DMS153 treated with DMSO at 0.1 percent for 48 hours (cell line): ENCODE measurements around the gene SYPL1.
"Not testable (repeated sequence)": the region's sequence is repeated elsewhere in the genome, so short reads cannot be mapped to it uniquely, and the experiment has no call there.

ENCODE experiments used
- DNase-seq: peaks from one replicate; lab custom pipeline; 2025; ENCODE audit not compliant: unreplicated experiment; lab: John Stamatoyannopoulos, UW

SYPL1 gene

GRCh38 chr7:106112118-106112971 is at the start of gene SYPL1:
TSS of gene SYPL1 (minus strand) at chr7:106112312. CDS start at chr7:106112208, 104 bp downstream.
- DNase-seq: peak; percentile 80

DNA sequence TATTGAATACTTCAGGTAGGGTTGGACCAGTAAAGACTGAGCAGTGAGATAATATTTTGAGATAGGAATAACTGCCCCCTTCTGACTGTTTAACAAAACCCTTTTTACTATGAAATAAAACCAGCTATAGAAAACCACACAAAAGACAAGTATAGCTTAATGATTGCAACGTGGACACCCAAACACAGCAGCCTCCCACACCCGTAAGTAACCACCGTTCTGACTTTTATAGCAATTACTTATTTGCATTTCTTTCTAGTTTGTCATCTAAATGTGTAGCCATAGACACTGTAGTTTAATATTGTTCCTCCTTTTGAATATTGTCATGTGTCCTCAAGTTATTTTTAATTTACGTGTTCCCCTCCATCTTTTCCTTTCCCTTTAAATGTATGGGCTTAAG is 42.9 kb upstream of the SYPL1 start:
- no peak for DNase-seq

- DNase-seq: peak; percentile 60
Measured at GRCh38 chr7:106153891-106154449, 41.9 kb upstream of the SYPL1 start.

DNA sequence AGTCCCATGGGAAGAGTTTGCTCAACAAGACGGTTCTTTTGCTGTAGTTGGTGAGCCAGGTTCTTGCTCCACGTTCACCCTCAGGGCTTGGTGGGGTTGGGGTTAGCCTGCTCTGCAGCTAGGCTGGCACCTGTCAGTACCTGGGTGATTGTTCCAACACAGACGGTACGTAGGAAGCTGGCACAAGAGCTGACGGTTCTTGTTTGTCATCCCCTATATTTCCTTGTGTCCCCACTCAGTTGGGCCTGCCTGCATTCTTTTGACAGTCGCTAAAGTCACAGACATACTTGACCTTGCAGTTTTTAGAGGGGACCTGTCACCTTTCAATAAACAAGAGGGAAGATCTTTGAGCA is 40.2 kb upstream of the SYPL1 start:
- no peak for DNase-seq

DNA sequence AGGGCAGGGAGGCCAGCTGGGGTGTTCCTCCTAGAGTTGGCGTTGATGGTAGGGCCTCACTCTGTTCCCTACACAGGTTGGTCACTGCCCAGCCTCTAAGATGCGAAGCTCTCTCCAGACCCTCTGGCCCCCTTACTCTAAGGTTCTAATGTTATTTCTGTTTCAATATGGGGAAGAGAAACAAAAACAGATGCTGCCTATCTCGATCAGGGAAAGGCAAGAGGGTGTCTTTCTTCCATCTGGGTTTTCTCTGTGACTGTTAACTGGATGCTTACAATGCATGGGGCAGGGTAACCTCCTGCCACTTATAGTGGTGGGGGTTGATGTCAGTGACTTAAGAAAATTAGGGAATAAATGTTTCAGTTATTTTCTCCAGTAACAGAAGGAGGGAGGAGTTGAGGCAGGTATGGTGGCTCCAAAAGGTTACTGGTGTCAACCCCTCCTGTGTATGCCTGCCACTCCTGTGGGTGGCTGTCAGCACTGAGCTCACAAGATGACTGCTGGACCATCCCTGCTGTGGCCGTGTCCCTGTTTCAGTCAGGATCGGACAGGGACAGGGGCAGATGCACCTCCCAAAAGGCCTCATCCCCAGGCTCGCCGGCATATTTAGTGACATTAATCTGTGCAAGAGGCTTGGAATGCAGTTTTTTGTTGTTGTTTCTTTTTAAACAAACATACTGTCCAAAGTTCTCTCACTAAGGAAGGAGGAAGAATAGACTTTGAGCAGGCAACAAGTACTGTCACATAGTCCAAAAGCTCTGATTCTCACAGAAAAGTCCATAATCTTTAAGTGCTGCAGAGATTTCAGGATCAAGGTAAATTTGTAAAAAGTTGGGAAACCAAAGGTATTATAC is 39.6 kb upstream of the SYPL1 start:
- no peak for DNase-seq

DNA sequence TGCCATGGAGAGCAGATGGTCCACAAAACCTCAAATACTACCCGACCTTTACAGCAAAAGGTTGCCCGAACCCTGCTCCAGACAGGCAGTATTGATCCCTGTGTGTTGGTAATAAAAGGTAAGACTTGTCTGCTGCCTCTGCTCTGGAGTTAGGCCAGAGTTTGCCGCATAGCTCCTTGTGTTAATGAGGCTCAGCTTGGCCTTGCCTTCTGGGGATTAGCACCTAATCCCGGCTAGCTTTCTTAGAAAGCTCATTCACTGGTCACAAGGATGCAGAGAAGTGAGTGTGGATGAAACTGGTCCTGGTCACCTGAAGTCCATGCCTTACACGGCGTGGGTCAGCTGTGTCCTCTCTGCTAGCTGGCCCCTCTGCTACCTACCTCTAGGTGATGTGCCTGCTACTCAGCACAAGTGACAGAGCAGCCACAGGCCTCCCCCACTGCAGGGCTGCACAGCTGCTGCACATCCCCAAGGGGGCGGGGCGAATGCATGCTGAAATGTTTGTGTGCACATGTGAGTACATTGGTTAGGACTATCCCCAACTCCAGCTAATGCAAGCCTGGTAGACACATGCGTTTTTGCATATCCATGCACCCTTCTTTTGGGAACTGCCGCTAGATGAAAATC is 31.7 kb upstream of the SYPL1 start:
- DNase-seq: no peak

DNA sequence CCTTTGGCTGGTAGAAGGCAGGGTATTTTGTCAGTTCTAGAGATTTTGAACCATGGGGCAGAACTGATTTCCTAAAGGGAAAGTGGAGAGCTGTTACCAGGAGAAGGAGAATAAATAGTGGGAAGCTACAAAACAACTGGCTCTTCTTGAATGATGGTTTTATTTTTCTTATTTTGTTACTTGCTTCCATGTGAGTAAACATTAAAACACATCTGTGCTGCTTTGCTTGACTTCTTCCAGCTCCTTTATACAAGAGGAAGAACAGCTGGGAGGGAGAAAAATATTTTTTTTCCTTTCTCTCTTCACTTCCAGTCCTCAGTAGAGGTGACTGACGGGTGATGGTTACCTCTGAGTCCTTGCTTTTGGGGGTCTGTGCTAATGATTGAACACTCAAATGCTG is 30.0 kb upstream of the SYPL1 start:
- DNase-seq: no peak

GRCh38 chr7:106140406-106141173 is 28.5 kb upstream of the SYPL1 start:
- DNase-seq: no peak

GRCh38 chr7:106139265-106140251 is 27.4 kb upstream of the SYPL1 start:
- DNase-seq: no peak

DNA sequence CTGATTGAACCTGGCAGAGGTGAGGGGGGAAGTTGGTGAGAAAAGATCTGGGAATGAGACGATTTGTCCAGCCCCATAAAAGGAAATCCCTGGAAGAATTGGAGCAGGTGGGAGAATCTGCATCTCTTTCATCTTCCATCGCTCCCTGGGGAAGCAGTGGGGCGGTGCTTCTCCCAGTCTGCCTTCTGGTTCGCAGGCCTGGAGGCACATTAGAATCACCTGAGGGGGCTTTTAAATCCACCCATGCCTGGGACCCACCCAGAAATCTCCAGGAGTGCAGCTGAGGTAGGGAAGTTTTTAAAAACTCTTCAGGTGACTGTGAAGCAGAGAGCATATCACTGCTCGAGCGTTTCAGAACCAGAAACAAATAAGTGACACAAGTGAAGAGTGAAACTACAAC is 26.7 kb upstream of the SYPL1 start:
- DNase-seq: no peak

GRCh38 chr7:106138181-106138580 is 26.1 kb upstream of the SYPL1 start:
- DNase-seq: not testable (repeated sequence)

- DNase-seq: no peak
Measured at GRCh38 chr7:106134241-106134640, 22.1 kb upstream of the SYPL1 start.

DNA sequence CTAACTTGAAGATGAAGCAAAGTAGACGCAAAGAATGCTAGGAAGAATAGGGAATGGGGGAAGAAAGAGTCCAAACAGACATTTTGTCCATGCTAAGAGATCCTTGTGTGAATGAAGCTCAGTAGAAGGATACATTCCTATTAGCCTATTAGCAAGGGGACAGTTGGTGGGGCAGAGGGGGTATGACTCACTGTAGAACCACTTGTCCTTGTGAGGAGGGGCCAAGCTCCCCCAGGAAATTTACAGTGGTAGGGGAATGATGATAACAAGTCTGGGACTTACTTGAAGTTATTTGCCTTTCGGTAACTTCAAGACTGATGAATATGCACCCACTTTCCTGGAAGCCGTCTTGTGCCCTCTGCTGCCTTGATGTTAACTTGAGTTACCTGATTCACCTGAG is 17.2 kb upstream of the SYPL1 start:
- DNase-seq: no peak

DNA sequence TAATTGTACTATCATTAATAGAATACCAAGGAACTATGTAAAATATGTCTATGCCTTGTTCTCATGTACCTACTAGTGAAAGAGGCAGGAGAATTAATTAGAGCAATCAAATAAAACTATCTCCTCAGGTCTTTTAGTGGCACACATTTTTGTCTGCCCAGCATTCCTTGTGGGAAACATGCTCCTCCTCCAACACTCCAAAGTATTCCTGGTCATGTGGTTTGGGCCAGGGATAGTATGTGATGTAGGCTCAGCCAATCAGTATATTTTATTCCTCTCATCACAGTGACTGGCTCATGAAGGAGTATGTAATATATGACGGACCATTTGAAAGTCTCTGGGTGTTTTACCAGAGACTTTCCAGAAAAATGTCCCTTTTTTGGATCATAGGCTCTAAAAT is 16.7 kb upstream of the SYPL1 start:
- DNase-seq: no peak

DNA sequence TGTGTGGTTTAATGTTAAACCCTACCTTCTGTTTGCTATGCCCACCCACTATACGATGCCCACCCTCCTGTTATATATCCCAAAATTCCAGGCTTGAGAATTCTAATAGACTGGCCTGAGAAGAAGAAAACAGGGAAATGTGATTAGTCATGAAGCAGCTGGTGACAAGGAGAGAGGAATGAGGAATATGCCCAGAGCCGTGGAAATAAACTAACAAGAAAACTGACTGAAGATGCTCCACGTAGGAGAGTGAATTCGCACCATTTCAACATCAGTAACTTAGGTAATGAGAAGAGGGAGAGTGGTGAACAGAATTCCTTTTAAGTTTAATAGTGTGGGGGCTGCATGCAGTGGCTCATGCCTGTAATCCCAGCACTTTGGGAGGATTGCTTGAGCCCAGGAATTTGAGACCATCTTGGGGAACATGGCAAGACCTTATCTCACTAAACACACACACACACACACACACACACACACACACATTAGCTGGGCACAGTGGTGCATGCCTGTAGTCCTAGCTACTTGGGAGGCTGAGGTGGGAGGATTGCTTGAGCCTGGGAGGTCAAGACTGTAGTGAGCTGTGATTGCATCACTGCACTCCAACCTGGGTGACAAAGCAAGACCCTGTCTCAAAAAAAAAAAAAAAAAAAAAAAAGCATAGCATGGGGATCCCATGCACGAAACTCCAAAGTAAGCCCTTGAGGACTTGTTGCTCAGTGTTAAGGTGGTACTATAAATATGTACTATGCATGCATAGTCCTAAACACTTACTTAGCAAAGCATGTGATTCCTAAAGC is 16.1 kb upstream of the SYPL1 start:
- no peak for DNase-seq

- no peak for DNase-seq
Measured at GRCh38 chr7:106126170-106126938, 14.2 kb upstream of the SYPL1 start.

GRCh38 chr7:106125417-106125816 is 13.3 kb upstream of the SYPL1 start:
- DNase-seq: no peak

GRCh38 chr7:106124186-106124585 is 12.1 kb upstream of the SYPL1 start:
- DNase-seq: no peak
